ENCODE measurements around the gene TRMT1.

DNA sequence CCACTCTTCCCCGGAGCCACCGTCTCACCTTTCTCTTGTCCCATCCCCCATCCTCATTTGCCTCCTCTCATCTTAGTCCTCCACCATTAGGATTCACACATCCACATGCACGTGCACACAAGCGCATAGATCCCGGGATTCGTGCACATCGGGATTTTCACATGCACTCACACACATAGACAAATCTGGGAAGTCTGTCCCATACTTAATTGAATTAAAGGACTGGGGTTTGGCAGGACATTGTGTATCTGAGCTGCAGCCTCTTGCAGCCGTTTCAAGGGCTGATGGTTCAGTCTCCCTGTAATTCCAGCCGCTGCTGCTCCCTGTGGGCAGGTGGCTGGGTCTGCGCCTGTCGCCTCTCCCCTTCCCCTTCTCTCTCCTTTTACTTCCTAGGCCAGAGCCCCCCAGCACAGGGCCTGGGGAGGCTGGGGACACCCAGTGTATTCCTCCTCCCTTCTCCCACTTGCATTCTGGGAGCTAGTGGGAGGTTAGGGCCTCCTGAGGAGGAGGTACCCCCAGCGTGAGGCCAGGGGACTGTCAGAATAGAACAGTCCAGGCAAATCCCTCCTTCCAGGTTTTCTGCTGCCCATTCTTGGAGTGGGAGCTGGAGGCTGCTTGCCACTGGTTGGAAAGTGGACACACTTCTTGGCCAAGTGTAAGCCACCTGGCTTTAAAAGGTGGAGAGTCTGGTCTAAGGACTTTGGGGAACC lies 57.4 kb downstream of the TRMT1 start:
- TF ChIP-seq, protein P1, sequence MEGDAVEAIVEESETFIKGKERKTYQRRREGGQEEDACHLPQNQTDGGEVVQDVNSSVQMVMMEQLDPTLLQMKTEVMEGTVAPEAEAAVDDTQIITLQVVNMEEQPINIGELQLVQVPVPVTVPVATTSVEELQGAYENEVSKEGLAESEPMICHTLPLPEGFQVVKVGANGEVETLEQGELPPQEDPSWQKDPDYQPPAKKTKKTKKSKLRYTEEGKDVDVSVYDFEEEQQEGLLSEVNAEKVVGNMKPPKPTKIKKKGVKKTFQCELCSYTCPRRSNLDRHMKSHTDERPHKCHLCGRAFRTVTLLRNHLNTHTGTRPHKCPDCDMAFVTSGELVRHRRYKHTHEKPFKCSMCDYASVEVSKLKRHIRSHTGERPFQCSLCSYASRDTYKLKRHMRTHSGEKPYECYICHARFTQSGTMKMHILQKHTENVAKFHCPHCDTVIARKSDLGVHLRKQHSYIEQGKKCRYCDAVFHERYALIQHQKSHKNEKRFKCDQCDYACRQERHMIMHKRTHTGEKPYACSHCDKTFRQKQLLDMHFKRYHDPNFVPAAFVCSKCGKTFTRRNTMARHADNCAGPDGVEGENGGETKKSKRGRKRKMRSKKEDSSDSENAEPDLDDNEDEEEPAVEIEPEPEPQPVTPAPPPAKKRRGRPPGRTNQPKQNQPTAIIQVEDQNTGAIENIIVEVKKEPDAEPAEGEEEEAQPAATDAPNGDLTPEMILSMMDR (IDR thresholded peaks at IDR 0.05): no peak
- no peak for TF ChIP-seq POLR2A (IDR thresholded peaks at IDR 0.05)

Measured in Peyer's patch (tissue), 4 donors.